Mononuclear cell (primary cell): ENCODE measurements around the gene EZR. TPM values are rescaled to one million over a fixed set of nuclear protein-coding genes. Genes with fewer than 3 reads are reported as not detected.
"Not testable (repeated sequence)": the region's sequence is repeated elsewhere in the genome, so short reads cannot be mapped to it uniquely, and the experiment has no call there.

Experiments
- H3K27me3 ChIP-seq: 2 replicates; pipeline ENCODE4 v1.6.0; 2011; ENCODE audit warnings: low read length, control low read depth; ENCODE audit not compliant: insufficient read depth
- H3K4me1 ChIP-seq: 2 replicates; pipeline ENCODE4 v1.5.1; 2011; ENCODE audit warnings: mild to moderate bottlenecking, low read length, control low read depth; ENCODE audit not compliant: insufficient read depth
- H3K4me3 ChIP-seq: 2 replicates; pipeline ENCODE4 v1.5.1; 2011; ENCODE audit warnings: mild to moderate bottlenecking, low read length, moderate library complexity
- H3K9me3 ChIP-seq: 2 replicates; pipeline ENCODE4 v1.5.1; 2011; ENCODE audit warnings: low read depth, mild to moderate bottlenecking, control low read depth, low read length
- total RNA-seq: library from RNA; depleted of rRNA; stranded (reverse); fragments of >200 nt; gene quantifications from one replicate; pipeline ENCODE4 v1.2.3, GENCODE V29; 2012

Gene EZR
- total RNA-seq, 1 donor, result 165 TPM

GRCh38 chr6:158849899-158850806 lies 31.0 kb upstream of the EZR start:
- Histone ChIP-seq H3K9me3 (no peaks in the 10 kb centered on the region), H3K4me3 (no peak overlapping the region), H3K4me1 (peaks cover 66% of the 10 kb centered on the region), H3K27me3 (no peaks in the 10 kb centered on the region)

GRCh38 chr6:158848490-158848895 lies 29.3 kb upstream of the EZR start:
- H3K27me3 ChIP-seq, result no peaks in the 10 kb centered on the region
- no peak overlapping the region for H3K4me3 ChIP-seq
- H3K4me1 ChIP-seq, result peaks cover 62% of the 10 kb centered on the region
- H3K9me3 ChIP-seq, result no peaks in the 10 kb centered on the region

- H3K27me3 ChIP-seq, result no peaks in the 10 kb centered on the region
- H3K4me3 ChIP-seq, result no peak overlapping the region
- H3K9me3 ChIP-seq, result no peaks in the 10 kb centered on the region
- peaks cover 62% of the 10 kb centered on the region for H3K4me1 ChIP-seq
These were observed 28.6 kb upstream of the EZR start for GRCh38 chr6:158847786-158848185.

GRCh38 chr6:158847012-158847529 lies 27.9 kb upstream of the EZR start:
- Histone ChIP-seq H3K4me1 (peaks cover 55% of the 10 kb centered on the region), H3K9me3 (no peaks in the 10 kb centered on the region), H3K27me3 (no peaks in the 10 kb centered on the region), H3K4me3 (no peak overlapping the region)

- H3K27me3 ChIP-seq, result no peaks in the 10 kb centered on the region
- peaks cover 29% of the 10 kb centered on the region for H3K4me1 ChIP-seq
- no peak overlapping the region for H3K4me3 ChIP-seq
- H3K9me3 ChIP-seq, result no peaks in the 10 kb centered on the region
These were observed 24.8 kb upstream of the EZR start for GRCh38 chr6:158843751-158844683.

- no peaks in the 10 kb centered on the region for H3K27me3 ChIP-seq
- no peak overlapping the region for H3K4me3 ChIP-seq
- H3K4me1 ChIP-seq, result peaks cover 20% of the 10 kb centered on the region
- H3K9me3 ChIP-seq, result no peaks in the 10 kb centered on the region
These were observed 22.2 kb upstream of the EZR start for GRCh38 chr6:158841358-158841757.

- H3K27me3 ChIP-seq, result no peaks in the 10 kb centered on the region
- H3K9me3 ChIP-seq, result no peaks in the 10 kb centered on the region
- H3K4me1 ChIP-seq, result peaks cover 24% of the 10 kb centered on the region
- H3K4me3 ChIP-seq, result no peak overlapping the region
These were observed 21.3 kb upstream of the EZR start for GRCh38 chr6:158840465-158840864.

- no peak overlapping the region for H3K4me3 ChIP-seq
- no peaks in the 10 kb centered on the region for H3K27me3 ChIP-seq
- H3K9me3 ChIP-seq, result no peaks in the 10 kb centered on the region
- H3K4me1 ChIP-seq, result peaks cover 24% of the 10 kb centered on the region
These were observed 20.6 kb upstream of the EZR start for GRCh38 chr6:158839796-158840195.

GRCh38 chr6:158838790-158839189 lies 19.6 kb upstream of the EZR start:
- H3K4me3 ChIP-seq, H3K27me3 ChIP-seq: not testable (repeated sequence)

GRCh38 chr6:158837684-158838625 lies 18.8 kb upstream of the EZR start:
- Histone ChIP-seq H3K4me3 (no peak overlapping the region), H3K9me3 (no peaks in the 10 kb centered on the region), H3K4me1 (peaks cover 6% of the 10 kb centered on the region), H3K27me3 (no peaks in the 10 kb centered on the region)

More at GRCh38 chr6:158838790-158839189, 19.6 kb upstream of the EZR start:
- H3K4me1 ChIP-seq, result peaks cover 14% of the 10 kb centered on the region
- not testable (repeated sequence) for H3K9me3 ChIP-seq

GRCh38 chr6:158836625-158837311 lies 17.6 kb upstream of the EZR start:
- Histone ChIP-seq H3K4me3 (no peak overlapping the region), H3K27me3 (no peaks in the 10 kb centered on the region), H3K4me1 (peaks cover 4% of the 10 kb centered on the region), H3K9me3 (no peaks in the 10 kb centered on the region)

GRCh38 chr6:158835616-158836221 lies 16.6 kb upstream of the EZR start:
- H3K4me1 ChIP-seq, result peaks cover 4% of the 10 kb centered on the region
- H3K27me3 ChIP-seq, result no peaks in the 10 kb centered on the region
- no peak overlapping the region for H3K4me3 ChIP-seq
- no peaks in the 10 kb centered on the region for H3K9me3 ChIP-seq

GRCh38 chr6:158834675-158835385 lies 15.7 kb upstream of the EZR start:
- H3K27me3 ChIP-seq, result no peaks in the 10 kb centered on the region
- H3K9me3 ChIP-seq, result no peaks in the 10 kb centered on the region
- H3K4me1 ChIP-seq, result peaks cover 4% of the 10 kb centered on the region
- H3K4me3 ChIP-seq, result no peak overlapping the region
